ENCODE data around the gene AFMID. TPM values are rescaled to one million over a fixed set of nuclear protein-coding genes. Genes with fewer than 3 reads are reported as not detected.

Gene AFMID
- total and polyA plus RNA-seq, 2 of the 13 experiments (the other 11 are each of a cell fraction or from before 2014, with no cell fraction given): 249 to 270 TPM

DNA sequence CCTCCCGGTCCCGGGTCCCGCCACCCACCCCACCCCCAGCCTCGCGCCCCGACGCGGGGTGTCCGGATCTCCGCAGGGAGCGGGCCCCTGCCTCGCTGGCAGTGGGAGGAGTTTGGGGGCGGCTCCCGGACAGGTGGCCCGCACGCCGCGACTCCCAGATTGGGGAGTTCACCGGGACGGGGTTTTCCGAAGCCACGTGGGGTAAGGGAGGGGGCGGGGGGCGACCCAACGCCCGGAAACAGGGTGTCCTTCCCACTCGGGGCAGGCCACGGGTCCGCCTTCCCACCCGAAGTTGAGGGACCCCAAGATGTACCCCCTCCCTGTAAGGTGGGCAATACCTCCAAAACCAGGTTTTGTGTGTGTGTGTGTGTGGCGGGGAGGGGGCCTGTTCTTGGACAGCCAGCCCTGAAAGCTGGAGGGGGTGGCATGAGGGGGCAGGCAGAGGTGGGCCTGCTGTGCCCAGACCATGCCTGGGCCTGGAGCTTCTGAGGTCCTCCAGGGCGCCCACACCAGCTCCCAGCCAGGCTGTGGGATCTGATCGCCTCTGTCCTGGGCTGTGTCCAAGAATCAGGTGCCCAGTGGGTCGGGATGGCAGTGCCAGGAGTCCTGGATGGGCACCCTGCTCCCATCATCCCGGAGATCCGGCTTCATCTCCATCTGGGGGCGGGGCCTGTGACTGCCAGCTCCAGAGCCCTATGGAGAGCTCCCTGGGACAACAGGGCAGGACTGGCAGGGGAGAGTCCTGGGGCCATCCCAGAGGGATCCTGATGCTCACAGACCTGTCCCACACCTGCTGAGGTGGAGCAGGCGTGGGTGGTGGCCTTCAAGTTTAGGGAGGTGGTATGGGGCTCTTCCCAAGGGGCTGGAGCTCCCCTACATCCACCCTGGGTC lies 18.0 kb upstream of the AFMID start:
- CTCF ChIA-PET (ENCODE audit: low intra/inter-chr PET ratio, low total read pairs): no interaction called here
- Histone ChIP-seq H3K4me2 (ENCODE audit: low read depth, low read length) (peak overlapping the region; percentile 89), H3K9me3 (ENCODE audit: low read length) (no peaks in the 10 kb centered on the region), H3K4me1 (ENCODE audit: insufficient read depth, low read length) (peaks cover 70% of the 10 kb centered on the region), H3K27me3 (ENCODE audit: control insufficient read depth in 1 of 2, insufficient read depth in 2 of 2, low read length in 2 of 2) (peaks cover 0 to 2% of the 10 kb centered on the region in 2 experiments; a peak in 1 of 5 replicates), H3K79me2 (ENCODE audit: insufficient read depth, low read length) (peaks cover 8% of the 10 kb centered on the region), H3K9ac (ENCODE audit: insufficient read depth, low read depth, low read length) (peak overlapping the region; percentile 81), H3K36me3 (replicated peaks in 1 of 2; ENCODE audit: control insufficient read depth in 1 of 2, insufficient read depth in 2 of 2, low read length in 2 of 2) (peaks cover 5 to 19% of the 10 kb centered on the region in 2 experiments), H3K4me3 (replicated peaks in 1 of 3; ENCODE audit: insufficient read depth in 1 of 3, low read depth in 2 of 3, low read length in 3 of 3) (peak overlapping the region; percentile 73 to 88 (median 84)), H2AFZ (ENCODE audit: low read length) (no peak overlapping the region), H4K20me1 (ENCODE audit: insufficient read depth, low read length) (peaks cover 5% of the 10 kb centered on the region; the same call in 1 of the 2 replicates), H3K27ac (ENCODE audit: extremely low read length, insufficient read depth, low read length) (peak overlapping the region; percentile 51)
- in situ Hi-C loops (cut with HindIII; ENCODE audit: extremely low pct_ligation_motif_present, low pct_unique_long_range_greater_than_20kb) (no loop called here), intact Hi-C loops (cut with micrococcal nuclease; ENCODE audit: unreplicated experiment) (loop anchor here (2.0 to 5.0 kb wide), 3 partner anchors 18 to 42 kb away; partner anchors contain the start of genes AFMID, TK1 and TMC6)
- POLR2A ChIA-PET: interaction anchor here (0.8 to 1.7 kb wide), 7 partner anchors 17 to 45 kb away, joined by 3 to 12 read pairs (median 5); partner anchors contain the start of genes TK1 and TMC6
- ATAC-seq (peak; percentile 61), FAIRE-seq (no peak), DNase-seq (ENCODE audit: low spot score) (no peak)
- WGBS (ENCODE audit: low lambda C conversion rate): 32% methylated on average over 4 of the region's 38 CpGs
- BruUV-seq (replicated peaks): no TSS peak
- TF ChIP-seq ZNF446 (CRISPR knock-in tag; IDR thresholded peaks at IDR 0.05) (no peak), KAT7 (CRISPR knock-in tag; IDR thresholded peaks at IDR 0.05; ENCODE audit: borderline replicate concordance) (no peak), SP2 (CRISPR knock-in tag; IDR thresholded peaks at IDR 0.05) (peak; percentile 71), ZNF580 (CRISPR knock-in tag; IDR thresholded peaks at IDR 0.05; ENCODE audit: borderline replicate concordance, low read depth) (no peak), ZNF737 (CRISPR knock-in tag; IDR thresholded peaks at IDR 0.05; ENCODE audit: borderline replicate concordance) (no peak), SP1 (IDR thresholded peaks at IDR 0.05) (no peak), SP1 (CRISPR knock-in tag; IDR thresholded peaks at IDR 0.05) (peak; percentile 71), ZNF777 (CRISPR knock-in tag; IDR thresholded peaks at IDR 0.05) (no peak), ZNF24 (IDR thresholded peaks at IDR 0.05) (no peak), RARA (CRISPR knock-in tag; IDR thresholded peaks at IDR 0.05) (no peak), HIC2 (CRISPR knock-in tag; IDR thresholded peaks at IDR 0.05; ENCODE audit: low read depth) (peak; percentile 84), ZNF333 (CRISPR knock-in tag; IDR thresholded peaks at IDR 0.05; ENCODE audit: borderline replicate concordance) (0 out of 2 replicates have a peak, but pooled peaks have one; percentile 39), TERF1 (CRISPR knock-in tag; IDR thresholded peaks at IDR 0.05) (no peak), FOXC1 (CRISPR knock-in tag; IDR thresholded peaks at IDR 0.05; ENCODE audit: borderline replicate concordance) (no peak), ZNF577 (CRISPR knock-in tag; IDR thresholded peaks at IDR 0.05; ENCODE audit: borderline replicate concordance, low read depth) (no peak), ATAD3A (CRISPR knock-in tag; IDR thresholded peaks at IDR 0.05) (no peak), PCBP2 (optimal IDR thresholded peaks at IDR 0.05; ENCODE audit: low read depth, low read length, poor library complexity, severe bottlenecking) (no peak), ELF4 (CRISPR knock-in tag; IDR thresholded peaks at IDR 0.05; ENCODE audit: borderline replicate concordance) (no peak)
- TF ChIP-seq, protein P1, sequence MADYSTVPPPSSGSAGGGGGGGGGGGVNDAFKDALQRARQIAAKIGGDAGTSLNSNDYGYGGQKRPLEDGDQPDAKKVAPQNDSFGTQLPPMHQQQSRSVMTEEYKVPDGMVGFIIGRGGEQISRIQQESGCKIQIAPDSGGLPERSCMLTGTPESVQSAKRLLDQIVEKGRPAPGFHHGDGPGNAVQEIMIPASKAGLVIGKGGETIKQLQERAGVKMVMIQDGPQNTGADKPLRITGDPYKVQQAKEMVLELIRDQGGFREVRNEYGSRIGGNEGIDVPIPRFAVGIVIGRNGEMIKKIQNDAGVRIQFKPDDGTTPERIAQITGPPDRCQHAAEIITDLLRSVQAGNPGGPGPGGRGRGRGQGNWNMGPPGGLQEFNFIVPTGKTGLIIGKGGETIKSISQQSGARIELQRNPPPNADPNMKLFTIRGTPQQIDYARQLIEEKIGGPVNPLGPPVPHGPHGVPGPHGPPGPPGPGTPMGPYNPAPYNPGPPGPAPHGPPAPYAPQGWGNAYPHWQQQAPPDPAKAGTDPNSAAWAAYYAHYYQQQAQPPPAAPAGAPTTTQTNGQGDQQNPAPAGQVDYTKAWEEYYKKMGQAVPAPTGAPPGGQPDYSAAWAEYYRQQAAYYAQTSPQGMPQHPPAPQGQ (CRISPR knock-in tag; IDR thresholded peaks at IDR 0.05; ENCODE audit: borderline replicate concordance): no peak

Measured in HepG2 (cell line).